ENCODE results near the gene MRPL22. TPM values are rescaled to one million over a fixed set of nuclear protein-coding genes. Genes with fewer than 3 reads are reported as not detected.
A peak's percentile ranks its signal among the peaks of the same experiment; 100 is the strongest.

The MRPL22 gene
- total RNA-seq, 1 experiment from 2014 or later, result 77.2 TPM

DNA sequence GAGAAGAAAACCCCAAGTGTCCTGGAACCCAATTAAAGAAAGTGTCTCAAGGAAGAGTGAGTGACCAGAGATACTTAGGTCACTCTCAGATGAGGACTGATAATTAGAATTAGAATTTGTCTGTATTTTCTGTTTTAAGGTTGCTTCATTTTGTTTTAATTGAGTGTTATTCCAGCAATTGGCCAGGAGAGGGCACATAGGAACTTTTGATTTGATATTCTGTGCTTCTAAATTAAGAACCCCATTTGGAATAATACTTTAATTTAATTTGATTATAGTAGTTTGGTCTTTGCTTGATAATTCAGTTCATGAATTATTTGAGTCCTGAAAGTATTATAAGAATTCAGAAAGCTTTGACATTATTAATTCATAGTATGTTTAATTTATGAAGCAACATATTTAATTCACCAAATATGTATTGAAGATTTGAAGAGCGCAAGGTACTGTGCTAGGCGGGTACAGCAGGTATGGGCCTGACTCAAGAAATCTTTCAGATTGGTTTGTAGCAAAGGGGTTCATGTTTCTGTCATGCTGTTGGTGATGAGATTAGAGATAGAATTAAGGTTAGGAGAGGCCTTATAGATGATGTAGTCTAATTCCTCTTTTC, 4.9 kb downstream of the MRPL22 start:
- H4K8ac ChIP-seq (replicated peaks; ENCODE audit: insufficient read length, low read depth, low read length), result no peak overlapping the region
- H3K23me2 ChIP-seq (ENCODE audit: insufficient read length, low read depth, low read length, poor library complexity, severe bottlenecking), result peaks cover under 1% of the 10 kb centered on the region
- H3K36me3 Mint-ChIP-seq (ENCODE audit: insufficient read depth in 1 of 3, low read depth in 3 of 3), result peaks cover 0 to 4% (median 0%) of the 10 kb centered on the region in 3 experiments; a peak in 2 of 7 replicates
- H3K27me3 Mint-ChIP-seq (ENCODE audit: low read depth), result no peaks in the 10 kb centered on the region
- H3K79me1 ChIP-seq (ENCODE audit: insufficient read depth, low read depth, low read length, poor library complexity, severe bottlenecking), result no peaks in the 10 kb centered on the region
- WGBS (ENCODE audit: extremely low coverage, insufficient read length, low lambda C conversion rate), result no CpG with 5 or more reads among the region's 2 CpGs
- no peak overlapping the region for H2BK12ac ChIP-seq (ENCODE audit: insufficient read length, low read depth, low read length)
- no peak overlapping the region for H2BK120ac ChIP-seq (ENCODE audit: low read depth, low read length, poor library complexity, severe bottlenecking)
- H3K4me1 ChIP-seq (ENCODE audit: insufficient read depth, low read length), result no peaks in the 10 kb centered on the region
- no peak overlapping the region for H3K18ac ChIP-seq (ENCODE audit: insufficient read length, low read depth, low read length)
- H3K23ac ChIP-seq (ENCODE audit: insufficient read length, low read depth, low read length), result no peak overlapping the region
- H3K4me3 Mint-ChIP-seq, result no peak overlapping the region
- H3K27ac Mint-ChIP-seq, result no peak overlapping the region
- H3K27me3 ChIP-seq (ENCODE audit: insufficient read depth, low read length), result no peaks in the 10 kb centered on the region
- TF ChIP-seq, protein P1, sequence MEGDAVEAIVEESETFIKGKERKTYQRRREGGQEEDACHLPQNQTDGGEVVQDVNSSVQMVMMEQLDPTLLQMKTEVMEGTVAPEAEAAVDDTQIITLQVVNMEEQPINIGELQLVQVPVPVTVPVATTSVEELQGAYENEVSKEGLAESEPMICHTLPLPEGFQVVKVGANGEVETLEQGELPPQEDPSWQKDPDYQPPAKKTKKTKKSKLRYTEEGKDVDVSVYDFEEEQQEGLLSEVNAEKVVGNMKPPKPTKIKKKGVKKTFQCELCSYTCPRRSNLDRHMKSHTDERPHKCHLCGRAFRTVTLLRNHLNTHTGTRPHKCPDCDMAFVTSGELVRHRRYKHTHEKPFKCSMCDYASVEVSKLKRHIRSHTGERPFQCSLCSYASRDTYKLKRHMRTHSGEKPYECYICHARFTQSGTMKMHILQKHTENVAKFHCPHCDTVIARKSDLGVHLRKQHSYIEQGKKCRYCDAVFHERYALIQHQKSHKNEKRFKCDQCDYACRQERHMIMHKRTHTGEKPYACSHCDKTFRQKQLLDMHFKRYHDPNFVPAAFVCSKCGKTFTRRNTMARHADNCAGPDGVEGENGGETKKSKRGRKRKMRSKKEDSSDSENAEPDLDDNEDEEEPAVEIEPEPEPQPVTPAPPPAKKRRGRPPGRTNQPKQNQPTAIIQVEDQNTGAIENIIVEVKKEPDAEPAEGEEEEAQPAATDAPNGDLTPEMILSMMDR (conservative IDR thresholded peaks at IDR 0.05), result peak; percentile 72
- no peak overlapping the region for H3T11ph ChIP-seq (ENCODE audit: low read length)
- peaks cover 8% of the 10 kb centered on the region; the same call in 1 of the 2 replicates for H3K79me2 ChIP-seq (ENCODE audit: insufficient read depth, low read length)
- no peak overlapping the region for H2BK5ac ChIP-seq (ENCODE audit: insufficient read length, low read length)
- H2AFZ ChIP-seq (ENCODE audit: low read length), result no peak overlapping the region
- no peak for DNase-seq
- H3K14ac ChIP-seq (ENCODE audit: insufficient read depth, low read length), result no peak overlapping the region
- H4K20me1 ChIP-seq (ENCODE audit: control insufficient read depth, insufficient read depth, insufficient read length), result no peaks in the 10 kb centered on the region
- H2BK15ac ChIP-seq (ENCODE audit: low read depth, low read length), result no peak overlapping the region
- no peaks in the 10 kb centered on the region for H3K9me3 ChIP-seq (ENCODE audit: control insufficient read depth, low read depth, low read length)
- no peak overlapping the region for H3K27ac ChIP-seq (ENCODE audit: insufficient read length, low read depth, low read length)
- no peak overlapping the region for H2BK20ac ChIP-seq (ENCODE audit: low read depth, low read length, poor library complexity, severe bottlenecking)
- no peak overlapping the region for H2AK5ac ChIP-seq (ENCODE audit: insufficient read length, low read length)
- H3K4ac ChIP-seq (ENCODE audit: low read depth, low read length), result no peak overlapping the region
- peaks cover 4 to 6% of the 10 kb centered on the region in 2 experiments for H3K4me1 Mint-ChIP-seq
- H3K4me2 ChIP-seq (ENCODE audit: insufficient read depth, insufficient read length, low read length), result no peak overlapping the region
- H3K9ac ChIP-seq (ENCODE audit: extremely low read depth, insufficient read length, low read length), result no peak overlapping the region
- no peak overlapping the region for H4K91ac ChIP-seq (ENCODE audit: insufficient read length, low read depth, low read length)
- no peak overlapping the region for H3K56ac ChIP-seq (ENCODE audit: insufficient read length, low read depth, low read length)
- H4K5ac ChIP-seq (ENCODE audit: insufficient read length, low read depth, low read length), result no peak overlapping the region
- no peaks in the 10 kb centered on the region for H3K9me3 Mint-ChIP-seq
